Measurements from ENCODE around the gene GJA1. TPM values are rescaled to one million over a fixed set of nuclear protein-coding genes. Genes with fewer than 3 reads are reported as not detected.

GJA1 gene
- total and polyA plus RNA-seq, 4 donors = 20.7 to 90.0 (median 65.5) TPM

- Histone ChIP-seq H3K9me3 (ENCODE audit: control insufficient read depth in 4 of 4, insufficient read depth in 3 of 4, low read length in 3 of 4) (no peaks in the 10 kb centered on the region), H3K9ac (ENCODE audit: insufficient read depth in 1 of 2, low read length in 2 of 2) (no peak overlapping the region), H3K4me3 (no peak overlapping the region), H3K27me3 (ENCODE audit: control insufficient read depth in 3 of 3, insufficient read depth in 3 of 3, low read length in 2 of 3) (no peaks in the 10 kb centered on the region), H3K4me1 (ENCODE audit: control insufficient read depth in 5 of 5, insufficient read depth in 5 of 5, low read length in 5 of 5) (no peaks in the 10 kb centered on the region), H3K27ac (ENCODE audit: low read depth in 1 of 2, low read length in 1 of 2) (no peak overlapping the region), H3K36me3 (ENCODE audit: control insufficient read depth in 4 of 4, insufficient read depth in 4 of 4, low read length in 4 of 4) (no peaks in the 10 kb centered on the region)
- 51 to 71% methylated on average over 2 of the region's 2 CpGs for WGBS, 2 donors
- peak in 1 of 3 donors; percentile 53 for DNase-seq
- TF ChIP-seq, protein P1, sequence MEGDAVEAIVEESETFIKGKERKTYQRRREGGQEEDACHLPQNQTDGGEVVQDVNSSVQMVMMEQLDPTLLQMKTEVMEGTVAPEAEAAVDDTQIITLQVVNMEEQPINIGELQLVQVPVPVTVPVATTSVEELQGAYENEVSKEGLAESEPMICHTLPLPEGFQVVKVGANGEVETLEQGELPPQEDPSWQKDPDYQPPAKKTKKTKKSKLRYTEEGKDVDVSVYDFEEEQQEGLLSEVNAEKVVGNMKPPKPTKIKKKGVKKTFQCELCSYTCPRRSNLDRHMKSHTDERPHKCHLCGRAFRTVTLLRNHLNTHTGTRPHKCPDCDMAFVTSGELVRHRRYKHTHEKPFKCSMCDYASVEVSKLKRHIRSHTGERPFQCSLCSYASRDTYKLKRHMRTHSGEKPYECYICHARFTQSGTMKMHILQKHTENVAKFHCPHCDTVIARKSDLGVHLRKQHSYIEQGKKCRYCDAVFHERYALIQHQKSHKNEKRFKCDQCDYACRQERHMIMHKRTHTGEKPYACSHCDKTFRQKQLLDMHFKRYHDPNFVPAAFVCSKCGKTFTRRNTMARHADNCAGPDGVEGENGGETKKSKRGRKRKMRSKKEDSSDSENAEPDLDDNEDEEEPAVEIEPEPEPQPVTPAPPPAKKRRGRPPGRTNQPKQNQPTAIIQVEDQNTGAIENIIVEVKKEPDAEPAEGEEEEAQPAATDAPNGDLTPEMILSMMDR (IDR thresholded peaks at IDR 0.05; ENCODE audit: control extremely low read depth, extremely low read depth) = no peak
- no peak for ATAC-seq (ENCODE audit: insufficient read depth, low FRiP score)
These were observed 21.6 kb upstream of the GJA1 start for GRCh38 chr6:121413879-121414278.

DNA sequence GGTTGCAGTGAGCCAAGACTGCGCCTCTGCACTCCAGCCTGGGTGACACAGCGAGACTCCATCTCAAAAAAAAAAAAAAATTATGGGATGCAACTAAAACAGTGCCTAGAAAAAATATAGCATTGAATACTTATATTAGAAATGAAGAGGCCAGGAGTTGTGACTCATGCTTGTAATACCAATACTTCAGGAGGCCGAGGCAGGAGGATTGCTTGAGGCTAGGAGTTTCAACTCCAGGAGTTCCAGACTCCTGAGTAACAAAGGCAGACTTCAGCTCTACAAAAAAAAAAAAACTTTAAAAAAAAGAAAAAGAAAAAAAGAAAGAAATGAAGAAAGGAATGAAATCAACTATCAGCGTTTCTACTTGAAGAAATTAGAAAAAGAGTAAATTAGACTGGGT is 17.1 kb upstream of the GJA1 start:
- no peaks in the 10 kb centered on the region for H3K9me3 ChIP-seq (ENCODE audit: control insufficient read depth in 4 of 4, insufficient read depth in 3 of 4, low read length in 3 of 4)
- H3K27ac ChIP-seq (ENCODE audit: low read depth in 1 of 2, low read length in 1 of 2) = no peak overlapping the region
- H3K36me3 ChIP-seq (ENCODE audit: control insufficient read depth in 4 of 4, insufficient read depth in 4 of 4, low read length in 4 of 4) = no peaks in the 10 kb centered on the region
- TF ChIP-seq, protein P1 (IDR thresholded peaks at IDR 0.05; ENCODE audit: control extremely low read depth, extremely low read depth) = no peak
- no peak overlapping the region for H3K9ac ChIP-seq (ENCODE audit: insufficient read depth in 1 of 2, low read length in 2 of 2)
- DNase-seq (no peak), ATAC-seq (ENCODE audit: insufficient read depth, low FRiP score) (no peak)
- H3K27me3 ChIP-seq (ENCODE audit: control insufficient read depth in 3 of 3, insufficient read depth in 3 of 3, low read length in 2 of 3) = no peaks in the 10 kb centered on the region
- WGBS, 2 donors = 95% methylated on average over 4 of the region's 4 CpGs
- no peak overlapping the region for H3K4me3 ChIP-seq
- no peaks in the 10 kb centered on the region for H3K4me1 ChIP-seq (ENCODE audit: control insufficient read depth in 5 of 5, insufficient read depth in 5 of 5, low read length in 5 of 5)

DNA sequence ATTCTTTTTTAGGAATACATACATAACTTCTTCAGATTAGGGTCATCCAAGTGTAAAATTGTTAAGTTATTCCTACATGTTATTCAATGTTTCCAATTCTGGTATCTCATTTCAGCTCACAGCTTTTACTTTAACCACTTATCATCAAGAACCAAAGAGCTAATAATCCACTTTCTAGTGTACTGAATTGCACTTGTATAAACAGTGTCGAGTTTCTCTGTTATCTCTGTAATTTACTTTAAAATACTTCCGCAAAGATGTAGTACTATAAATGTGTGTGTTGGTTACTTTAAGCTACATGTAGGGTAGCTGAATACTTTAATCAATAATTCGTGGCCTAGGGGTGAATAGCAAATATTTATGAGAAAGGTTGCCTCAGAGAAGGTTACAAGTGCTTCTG is 8.8 kb upstream of the GJA1 start:
- DNase-seq (no peak), ATAC-seq (ENCODE audit: insufficient read depth, low FRiP score) (no peak)
- H3K36me3 ChIP-seq (ENCODE audit: control insufficient read depth in 4 of 4, insufficient read depth in 4 of 4, low read length in 4 of 4) = no peaks in the 10 kb centered on the region
- H3K27me3 ChIP-seq (ENCODE audit: control insufficient read depth in 3 of 3, insufficient read depth in 3 of 3, low read length in 2 of 3) = no peaks in the 10 kb centered on the region
- WGBS, 2 donors = 60 to 70% methylated on average over 3 of the region's 3 CpGs
- peaks cover 0 to 13% (median 0%) of the 10 kb centered on the region in 5 donors for H3K4me1 ChIP-seq (ENCODE audit: control insufficient read depth in 5 of 5, insufficient read depth in 5 of 5, low read length in 5 of 5)
- no peak overlapping the region for H3K27ac ChIP-seq (ENCODE audit: low read depth in 1 of 2, low read length in 1 of 2)
- no peak overlapping the region for H3K4me3 ChIP-seq
- H3K9ac ChIP-seq (ENCODE audit: insufficient read depth in 1 of 2, low read length in 2 of 2) = no peak overlapping the region
- H3K9me3 ChIP-seq (ENCODE audit: control insufficient read depth in 4 of 4, insufficient read depth in 3 of 4, low read length in 3 of 4) = no peaks in the 10 kb centered on the region
- TF ChIP-seq, protein P1 (IDR thresholded peaks at IDR 0.05; ENCODE audit: control extremely low read depth, extremely low read depth) = no peak

Measured in lung (tissue), 12 donors.